HepG2 (cell line): ENCODE results near the gene GATB. TPM values are rescaled to one million over a fixed set of nuclear protein-coding genes. Genes with fewer than 3 reads are reported as not detected.

Experiments
- AHR ChIP-seq: IDR thresholded peaks from 2 replicates; pipeline ENCODE4 v1.6.1; 2018; ENCODE audit warnings: missing genetic modification reagents, missing compliant biosample characterization
- CC2D1A ChIP-seq: sonication (generic); formaldehyde crosslinking; IDR thresholded peaks from 2 replicates; pipeline ENCODE4 v1.8.1; 2023; ENCODE audit warnings: mild to moderate bottlenecking, missing genetic modification reagents
- EHMT2 ChIP-seq: fragments of 200-600 bp; sonication (generic); IDR thresholded peaks from 2 replicates; pipeline ENCODE4 v1.7.0; 2017; ENCODE audit warnings: antibody characterized with exemption, low read depth, low read length, borderline replicate concordance
- FOXA1 ChIP-seq, 2 experiments: fragments of 450-650 bp in 1 of 2; sonication (generic) in 1 of 2; formaldehyde crosslinking in 1 of 2; IDR thresholded peaks; 2 replicates each; pipeline versions ENCODE4 v1.4.0 to v1.6.1; 2016 to 2020; ENCODE audit warnings: missing genetic modification reagents in 1 of 2
- HOXA7 ChIP-seq: sonication (generic); formaldehyde crosslinking; IDR thresholded peaks from 2 replicates; pipeline ENCODE4 v1.8.1; 2022; ENCODE audit warnings: mild to moderate bottlenecking, missing genetic modification reagents, moderate library complexity
- LBX2 ChIP-seq: sonication (generic); formaldehyde crosslinking; IDR thresholded peaks from 2 replicates; pipeline ENCODE4 v1.5.0; 2020; ENCODE audit warnings: missing genetic modification reagents, mild to moderate bottlenecking, borderline replicate concordance
- MTA1 ChIP-seq: sonication (generic); formaldehyde crosslinking; IDR thresholded peaks from 2 replicates; pipeline ENCODE4 v1.4.0; 2020; ENCODE audit warnings: missing genetic modification reagents, mild to moderate bottlenecking, borderline replicate concordance
- MYNN ChIP-seq: sonication (generic); formaldehyde crosslinking; IDR thresholded peaks from 2 replicates; pipeline ENCODE4 v1.4.0; 2020; ENCODE audit warnings: mild to moderate bottlenecking, low read depth, missing genetic modification reagents
- NFE2L2 ChIP-seq: fragments of 150-350 bp; IDR thresholded peaks from 2 replicates; pipeline ENCODE4 v1.6.1; 2014; ENCODE audit warnings: low read length
- PBX3 ChIP-seq: sonication (generic); formaldehyde crosslinking; IDR thresholded peaks from 2 replicates; pipeline ENCODE4 v1.8.1; 2023; ENCODE audit warnings: missing genetic modification reagents, inconsistent platforms, borderline replicate concordance
- SIX1 ChIP-seq: sonication (generic); formaldehyde crosslinking; IDR thresholded peaks from 2 replicates; pipeline ENCODE4 v1.4.0; 2020; ENCODE audit warnings: missing genetic modification reagents, borderline replicate concordance
- SNAI1 ChIP-seq: sonication (generic); formaldehyde crosslinking; IDR thresholded peaks from 2 replicates; pipeline ENCODE4 v1.5.0; 2020; ENCODE audit warnings: mild to moderate bottlenecking, missing genetic modification reagents, borderline replicate concordance
- STAG1 ChIP-seq: sonication (generic); formaldehyde crosslinking; IDR thresholded peaks from 2 replicates; pipeline ENCODE4 v1.4.0; 2020; ENCODE audit warnings: missing genetic modification reagents
- THRA ChIP-seq: sonication (generic); formaldehyde crosslinking; IDR thresholded peaks from 2 replicates; pipeline ENCODE4 v1.4.0; 2020; ENCODE audit warnings: missing genetic modification reagents, borderline replicate concordance
- YY1 ChIP-seq: IDR thresholded peaks from 2 replicates; pipeline ENCODE4 v1.6.1; 2011; ENCODE audit warnings: low read length, low read depth, moderate library complexity, mild to moderate bottlenecking; ENCODE audit not compliant: insufficient read depth, insufficient replicate concordance
- ZKSCAN1 ChIP-seq: fragments of 150-350 bp; IDR thresholded peaks from 2 replicates; pipeline ENCODE4 v1.6.1; 2014; ENCODE audit warnings: low read length
- ZNF335 ChIP-seq: sonication (generic); formaldehyde crosslinking; IDR thresholded peaks from 2 replicates; pipeline ENCODE4 v1.4.0; 2020; ENCODE audit warnings: missing genetic modification reagents
- ZNF546 ChIP-seq: sonication (generic); formaldehyde crosslinking; conservative IDR thresholded peaks from 2 replicates; pipeline ENCODE4 v1.8.1; 2023; ENCODE audit warnings: mild to moderate bottlenecking, missing genetic modification reagents
- ZNF547 ChIP-seq: sonication (generic); formaldehyde crosslinking; IDR thresholded peaks from 2 replicates; pipeline ENCODE4 v1.5.1; 2020; ENCODE audit warnings: mild to moderate bottlenecking, missing genetic modification reagents
- ZNF597 ChIP-seq: sonication (generic); formaldehyde crosslinking; IDR thresholded peaks from 2 replicates; pipeline ENCODE4 v1.5.0; 2020; ENCODE audit warnings: missing genetic modification reagents
- ZXDC ChIP-seq: sonication (generic); formaldehyde crosslinking; IDR thresholded peaks from 2 replicates; pipeline ENCODE4 v1.5.0; 2020; ENCODE audit warnings: mild to moderate bottlenecking, missing genetic modification reagents
- polyA plus RNA-seq, 8 experiments: library from polyadenylated mRNA; depleted of rRNA in 3 of 8; stranded (reverse) in 7 of 8; unstranded in 1 of 8; fragments of >200 nt; fragmentation: Illumina TruSeq in 4 of 8; extraction: Trizol in 4 of 8; gene quantifications; 2 replicates each; pipeline versions ENCODE4 v1.2.1 to v1.2.3, GENCODE V29; 2011 to 2016; ENCODE audit warnings: low read depth in 4 of 8, missing spikeins in 1 of 8, mixed read lengths in 1 of 8; ENCODE audit not compliant: insufficient read depth in 1 of 8
- total RNA-seq, 5 experiments: library from RNA; depleted of rRNA; stranded (reverse); fragments of >200 nt; fragmentation: Illumina TruSeq; extraction: Trizol; gene quantifications; 2 replicates each; pipeline ENCODE4 v1.2.3, GENCODE V29; 2016; ENCODE audit warnings: low read depth in 1 of 5

GATB gene
- total and polyA plus RNA-seq, 2 of the 13 experiments (the other 11 are each of a cell fraction or from before 2014, with no cell fraction given): 32.3 to 32.4 TPM

GRCh38 chr4:151760712-151761661, at the start of gene GATB (continued):
- TF ChIP-seq FOXA1 (IDR thresholded peaks at IDR 0.05) (no peak), FOXA1 (CRISPR knock-in tag; IDR thresholded peaks at IDR 0.05) (no peak), SIX1 (CRISPR knock-in tag) (no peak; the same call in 1 of the 2 replicates), ZKSCAN1 (no peak), EHMT2 (no peak; the same call in 1 of the 2 replicates), ZNF597 (CRISPR knock-in tag) (no peak), LBX2 (CRISPR knock-in tag) (no peak), CC2D1A (CRISPR knock-in tag) (no peak), ZNF546 (CRISPR knock-in tag) (no peak), MTA1 (CRISPR knock-in tag) (no peak), ZNF547 (CRISPR knock-in tag) (no peak), THRA (peak; percentile 52; the same call in 1 of the 2 replicates), SNAI1 (no peak), ZXDC (CRISPR knock-in tag) (no peak), MYNN (no peak), STAG1 (0 out of 2 replicates have a peak, but pooled peaks have one; percentile 15), ZNF335 (peak; percentile 64; the same call in 1 of the 2 replicates), NFE2L2 (no peak), HOXA7 (CRISPR knock-in tag) (no peak), AHR (0 out of 2 replicates have a peak, but pooled peaks have one; percentile 31), PBX3 (no peak), YY1 (peak; percentile 100)
